C1 segment of cervical spinal cord (tissue), 14 donors: Measurements from ENCODE around the gene COL21A1.

Experiments
- DNase-seq, 14 donors: peaks; one replicate each; lab custom pipeline; 2025; lab: John Stamatoyannopoulos, UW

Gene COL21A1

DNA sequence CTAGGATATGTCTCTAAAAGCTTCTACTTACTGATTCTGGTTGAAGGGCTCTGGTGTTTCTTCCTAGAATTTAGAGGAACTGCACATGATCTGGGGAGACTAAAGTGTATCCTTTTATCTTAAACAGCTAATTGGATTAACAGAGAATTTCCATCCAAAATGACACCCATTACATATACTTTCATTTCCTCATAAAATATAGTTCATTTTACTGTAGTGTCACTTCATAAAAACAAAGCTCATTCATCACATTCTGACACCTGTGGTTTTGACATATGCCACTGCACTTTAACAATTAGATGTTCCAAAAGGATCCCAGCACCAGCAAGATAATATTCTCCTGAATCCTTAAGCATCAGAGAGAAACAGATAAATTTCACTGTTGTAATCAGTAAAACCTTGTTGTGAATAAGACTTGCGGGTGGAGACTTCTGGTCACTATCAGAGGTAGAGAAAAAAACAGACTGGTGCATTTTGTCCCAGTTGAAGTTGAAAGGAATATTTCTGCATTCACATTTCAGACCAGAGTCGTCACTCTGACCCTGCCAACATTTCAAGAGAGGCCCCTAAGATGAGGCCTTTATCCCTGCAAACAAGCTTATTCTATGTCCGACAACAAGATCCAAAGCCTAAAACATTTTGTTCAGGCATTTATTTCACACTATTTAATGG lies 196.7 kb downstream of the COL21A1 start:
- DNase-seq: no peak

DNA sequence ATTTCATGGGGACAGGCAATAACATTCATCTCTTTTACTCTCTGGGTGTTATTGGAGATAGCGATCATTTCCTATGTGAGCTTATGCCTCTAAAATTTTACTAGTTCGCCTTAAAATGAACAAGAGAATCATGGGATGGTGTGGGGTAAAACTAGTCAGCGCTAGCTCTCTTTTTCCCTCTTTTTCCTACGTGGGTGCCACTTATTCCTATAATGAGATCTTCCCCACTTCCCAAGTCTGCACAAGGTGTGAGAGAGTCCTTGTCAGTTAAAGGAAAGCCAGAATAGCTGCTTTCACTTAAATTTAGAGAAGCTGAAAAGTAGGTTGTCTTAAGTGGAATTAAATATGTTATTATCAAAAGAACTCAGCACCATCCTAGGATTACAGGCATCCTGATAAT lies 198.8 kb downstream of the COL21A1 start:
- no peak for DNase-seq

DNA sequence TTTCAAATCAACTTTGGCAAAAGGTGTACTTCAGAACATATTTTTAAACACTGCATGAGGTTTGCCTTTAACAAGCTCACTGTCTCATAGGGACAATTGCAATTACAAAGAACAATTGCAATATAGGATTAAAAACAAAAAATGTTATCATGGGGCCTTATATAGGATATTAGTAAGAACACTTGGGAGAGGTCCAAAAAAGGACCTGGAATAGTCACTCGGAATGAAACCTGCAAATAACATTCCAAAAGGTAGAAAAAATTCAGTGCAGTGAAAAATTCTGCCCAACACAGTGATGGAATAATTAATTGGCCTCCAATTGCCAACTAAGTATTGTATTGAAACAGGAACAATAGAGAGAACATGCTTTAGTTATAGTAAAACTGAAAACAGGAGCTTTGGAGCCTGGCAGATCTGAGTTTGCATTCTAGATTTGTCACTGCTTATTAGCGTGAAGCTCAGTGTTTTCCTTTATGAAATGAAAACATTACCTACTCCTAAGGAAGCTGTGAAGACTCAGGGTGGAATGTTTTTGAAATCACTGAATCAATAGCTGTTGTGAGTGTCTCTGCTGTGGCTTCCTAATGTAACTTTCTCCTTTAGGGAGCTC lies 199.3 kb downstream of the COL21A1 start:
- DNase-seq: no peak

DNA sequence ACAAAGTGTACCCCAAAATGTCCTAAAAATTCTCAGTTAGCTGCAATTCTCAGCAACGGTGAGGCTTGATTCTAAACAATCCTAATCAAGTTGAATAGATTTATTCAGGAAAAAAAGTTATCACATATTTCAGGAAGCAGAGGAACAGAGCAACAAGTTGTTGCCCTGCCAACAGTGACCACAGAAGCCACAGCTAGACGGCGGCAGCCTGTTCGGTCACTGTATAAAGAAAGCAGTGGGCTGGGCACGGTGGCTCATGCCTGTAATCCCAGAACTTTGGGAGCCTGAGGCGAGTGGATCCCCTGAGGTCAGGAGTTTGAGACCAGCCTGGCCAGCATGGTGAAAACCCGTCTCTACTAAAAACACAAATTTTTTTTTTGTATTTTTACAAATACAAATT lies 200.8 kb downstream of the COL21A1 start:
- DNase-seq: no peak

DNA sequence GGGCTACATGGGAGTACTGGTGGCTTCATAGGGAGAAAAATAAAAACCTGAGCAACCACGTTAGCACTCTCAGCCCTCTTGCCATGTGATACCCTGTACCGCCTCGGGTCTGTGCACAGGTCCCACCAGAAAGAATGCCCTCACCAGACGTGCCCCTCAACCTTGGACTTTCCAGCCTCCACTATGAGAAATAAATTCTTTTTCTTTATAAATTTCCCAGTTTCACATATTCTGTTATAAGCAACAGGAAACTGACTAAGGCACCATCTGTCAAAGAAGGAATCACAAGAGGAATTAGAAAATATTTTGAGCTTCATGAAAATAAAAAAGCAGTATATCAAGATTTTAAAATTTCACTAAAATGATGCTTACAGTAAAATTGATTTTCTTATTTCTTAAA lies 203.6 kb downstream of the COL21A1 start:
- DNase-seq: no peak

DNA sequence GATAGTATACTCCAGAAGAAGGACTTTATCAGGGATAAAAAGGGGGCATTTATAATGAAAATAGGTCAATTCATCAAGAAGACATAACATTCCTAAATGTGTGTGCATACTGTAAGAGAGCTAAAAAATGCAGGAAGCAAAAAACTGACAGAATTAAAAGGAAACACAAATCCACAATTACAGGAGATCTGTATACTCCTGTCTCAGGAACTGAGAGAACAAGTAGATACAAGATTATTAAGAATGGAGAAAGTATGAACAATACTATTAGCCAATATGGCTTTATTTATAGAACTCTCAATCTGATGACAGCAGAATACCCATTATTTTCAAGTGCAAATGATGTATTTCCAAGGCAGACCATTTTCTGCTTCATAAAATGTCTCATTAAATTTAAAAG lies 204.3 kb downstream of the COL21A1 start:
- DNase-seq: no peak

DNA sequence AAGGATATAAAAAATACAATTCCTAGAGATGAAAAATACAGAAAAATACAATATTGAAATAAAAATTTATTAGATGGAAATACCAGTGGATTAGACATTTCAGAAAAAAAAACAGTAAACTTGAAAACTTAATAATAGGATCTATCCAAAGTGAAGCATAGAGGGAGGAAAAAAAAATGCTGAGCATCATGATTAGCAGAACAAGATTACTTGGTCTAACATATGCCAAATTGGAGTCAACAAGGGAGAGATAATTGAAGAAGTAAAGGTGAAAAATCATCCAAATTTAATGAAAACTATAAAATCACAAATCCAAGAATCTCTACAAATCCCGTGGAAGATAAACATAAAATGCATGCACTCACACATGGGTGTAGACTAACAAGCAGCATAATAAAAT lies 205.8 kb downstream of the COL21A1 start:
- no peak for DNase-seq

DNA sequence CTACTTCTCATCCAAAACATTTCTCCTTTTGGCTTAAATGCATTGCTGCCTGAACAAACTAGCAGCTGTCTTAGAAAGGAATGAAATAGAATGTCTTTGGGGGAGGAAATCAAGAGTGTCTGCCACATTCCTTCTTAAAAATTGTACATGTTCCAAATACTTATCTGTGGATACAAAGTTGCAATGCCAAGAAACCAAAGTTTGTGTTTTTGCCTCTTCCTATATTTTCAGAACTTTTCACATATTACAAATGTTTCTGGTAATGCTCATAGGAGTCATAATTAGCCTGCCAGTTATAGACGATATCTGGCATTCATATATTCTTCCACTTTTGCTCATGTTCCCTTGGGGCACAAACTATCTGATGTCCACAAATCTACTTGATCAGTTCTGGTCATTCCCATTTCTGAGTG lies 206.5 kb downstream of the COL21A1 start:
- no peak for DNase-seq

DNA sequence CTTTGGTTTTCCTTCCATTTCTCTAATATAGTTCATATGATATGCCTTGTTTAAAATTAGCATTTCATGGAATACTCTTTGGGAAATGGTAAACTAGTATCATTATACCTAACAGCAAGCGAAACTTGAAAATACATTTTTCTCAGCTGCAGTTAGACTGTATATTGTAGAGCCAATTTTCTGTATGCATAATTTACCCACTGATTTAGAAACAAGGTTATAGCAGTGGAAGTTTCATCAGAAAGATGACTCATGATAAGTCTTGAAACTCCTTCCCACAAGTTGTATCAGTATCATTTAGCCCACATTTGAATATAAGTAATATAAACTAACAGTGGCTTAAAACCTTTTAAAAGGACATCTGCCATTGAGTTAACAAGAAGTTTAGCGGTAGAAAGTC lies 207.2 kb downstream of the COL21A1 start:
- no peak for DNase-seq

DNA sequence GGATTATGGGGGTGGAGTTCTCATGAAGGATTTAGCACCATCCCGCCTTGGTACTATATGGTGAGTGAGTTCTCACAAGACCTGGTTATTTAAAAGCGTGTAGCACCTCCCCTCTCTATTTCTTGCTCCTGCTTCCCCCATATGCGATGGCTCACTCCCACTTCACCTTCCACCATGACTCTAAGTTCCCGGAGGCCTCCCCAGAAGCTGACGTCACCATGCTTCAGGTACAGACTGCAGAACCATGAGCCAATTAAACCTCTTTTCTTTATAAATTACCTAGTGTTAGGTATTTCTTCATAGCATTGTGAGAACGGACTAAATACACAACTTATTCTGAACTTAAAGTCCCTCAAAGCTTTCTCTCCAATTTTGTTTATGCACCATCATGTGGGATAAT lies 208.6 kb downstream of the COL21A1 start:
- no peak for DNase-seq

DNA sequence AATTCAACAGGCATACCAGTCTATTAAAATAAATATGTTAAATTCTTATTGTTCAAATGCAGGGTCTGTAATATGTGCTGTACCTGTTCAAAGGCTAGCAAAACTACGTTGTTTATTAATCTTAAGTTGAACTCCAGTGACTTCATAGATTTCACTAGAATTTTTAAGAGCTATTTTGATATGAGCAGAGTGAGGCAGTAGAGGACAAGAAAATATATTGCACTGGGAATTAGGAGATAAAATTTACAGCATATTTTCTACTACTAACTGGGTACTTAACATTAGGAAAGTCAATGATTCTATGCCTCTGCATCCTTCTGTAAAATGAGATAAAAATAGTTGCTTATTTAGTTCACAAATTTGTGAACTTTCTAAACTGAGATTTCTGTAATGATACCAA lies 209.8 kb downstream of the COL21A1 start:
- DNase-seq: no peak

DNA sequence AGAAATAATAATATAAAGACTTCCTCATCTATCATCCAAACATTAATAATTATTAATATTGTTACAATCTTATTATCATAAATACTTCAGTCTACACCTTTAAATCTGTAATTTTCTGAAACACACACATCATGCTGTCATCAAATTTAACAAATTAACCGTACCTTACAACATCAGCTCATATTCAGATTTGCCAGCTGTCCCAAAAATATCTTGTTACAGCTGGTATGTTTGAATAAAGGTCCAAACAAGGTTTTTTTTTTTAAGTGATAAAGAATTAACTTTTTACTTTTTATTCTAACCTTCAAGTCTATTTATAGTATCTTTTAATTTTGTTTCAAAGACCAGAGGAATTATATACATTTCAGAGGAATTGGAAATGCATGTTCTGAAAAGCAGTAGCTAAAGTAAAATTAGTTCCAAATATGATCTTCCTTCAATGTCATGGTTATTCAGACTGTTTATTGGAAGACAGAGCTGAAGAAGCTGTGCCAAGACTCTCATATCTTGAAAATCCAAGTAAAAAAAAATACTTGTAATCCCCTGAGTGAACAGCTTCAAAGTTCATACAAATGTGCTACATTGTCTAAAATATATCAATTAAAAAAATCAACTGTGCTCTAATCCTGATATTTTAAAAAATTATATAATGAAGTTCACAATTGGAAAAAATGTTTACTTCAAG lies 210.3 kb downstream of the COL21A1 start:
- DNase-seq: no peak

DNA sequence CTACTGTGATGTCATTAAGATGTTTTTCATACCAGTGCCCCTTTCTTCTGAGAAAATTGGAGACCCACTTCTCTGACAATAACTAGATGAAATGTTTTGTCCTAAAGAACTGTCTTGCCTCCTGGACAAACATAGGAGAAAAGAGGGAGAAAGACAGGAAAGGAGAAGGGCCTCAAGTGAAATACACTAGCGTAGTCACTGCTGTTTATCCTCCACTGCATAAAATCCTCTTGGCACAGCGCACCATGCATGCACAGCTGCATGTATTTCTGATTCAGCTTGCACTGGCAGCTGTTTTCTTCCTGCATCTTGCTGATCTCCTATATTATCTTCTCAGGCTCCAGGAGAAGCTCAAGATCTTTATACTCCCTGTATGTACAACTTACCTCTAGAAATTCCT lies 214.0 kb downstream of the COL21A1 start:
- no peak for DNase-seq

DNA sequence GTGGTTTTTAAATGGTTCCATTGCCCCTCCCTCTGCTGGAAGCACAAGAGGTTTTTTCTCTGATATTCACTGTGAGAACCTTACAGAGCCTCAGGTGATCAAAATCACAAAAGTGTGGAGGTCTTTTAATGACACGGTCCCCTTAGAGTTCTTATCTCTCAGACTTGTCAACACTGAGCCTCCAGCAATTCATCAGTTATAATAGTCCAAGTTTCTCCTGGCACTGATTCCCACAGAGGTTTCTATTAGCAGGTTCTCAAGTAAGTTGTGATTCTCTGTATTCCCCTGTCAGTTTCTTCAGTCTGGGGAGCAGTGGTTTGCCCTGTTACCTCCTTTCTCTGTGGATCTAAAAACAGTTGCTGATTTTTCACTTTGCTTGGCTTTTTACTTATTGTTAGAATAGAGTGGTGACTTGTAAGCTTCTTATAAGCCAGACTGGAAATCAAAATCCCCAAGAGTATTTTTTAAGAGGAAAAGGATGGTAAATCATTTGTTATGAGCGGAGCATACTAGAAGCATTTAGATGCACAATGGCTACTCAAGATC lies 214.6 kb downstream of the COL21A1 start:
- no peak for DNase-seq

DNA sequence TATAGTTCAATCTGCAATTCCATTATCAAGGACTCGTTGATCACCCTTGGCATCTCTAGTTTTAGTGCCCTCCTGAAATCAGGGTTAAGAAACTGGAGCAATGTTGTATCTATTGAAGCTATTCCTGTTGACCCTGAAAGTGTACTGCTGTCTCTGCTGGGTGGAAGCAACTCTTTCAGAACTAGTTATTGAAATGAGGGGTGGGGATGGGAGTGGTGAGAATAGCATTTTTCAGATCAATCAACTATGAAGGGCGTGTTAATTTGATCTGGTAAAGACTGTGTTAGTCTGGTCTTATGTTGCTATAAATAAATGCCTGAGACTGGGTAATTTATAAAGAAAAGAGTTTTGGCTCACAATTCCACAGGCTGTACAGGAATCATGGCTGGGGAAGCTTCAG lies 219.5 kb downstream of the COL21A1 start:
- DNase-seq: no peak

DNA sequence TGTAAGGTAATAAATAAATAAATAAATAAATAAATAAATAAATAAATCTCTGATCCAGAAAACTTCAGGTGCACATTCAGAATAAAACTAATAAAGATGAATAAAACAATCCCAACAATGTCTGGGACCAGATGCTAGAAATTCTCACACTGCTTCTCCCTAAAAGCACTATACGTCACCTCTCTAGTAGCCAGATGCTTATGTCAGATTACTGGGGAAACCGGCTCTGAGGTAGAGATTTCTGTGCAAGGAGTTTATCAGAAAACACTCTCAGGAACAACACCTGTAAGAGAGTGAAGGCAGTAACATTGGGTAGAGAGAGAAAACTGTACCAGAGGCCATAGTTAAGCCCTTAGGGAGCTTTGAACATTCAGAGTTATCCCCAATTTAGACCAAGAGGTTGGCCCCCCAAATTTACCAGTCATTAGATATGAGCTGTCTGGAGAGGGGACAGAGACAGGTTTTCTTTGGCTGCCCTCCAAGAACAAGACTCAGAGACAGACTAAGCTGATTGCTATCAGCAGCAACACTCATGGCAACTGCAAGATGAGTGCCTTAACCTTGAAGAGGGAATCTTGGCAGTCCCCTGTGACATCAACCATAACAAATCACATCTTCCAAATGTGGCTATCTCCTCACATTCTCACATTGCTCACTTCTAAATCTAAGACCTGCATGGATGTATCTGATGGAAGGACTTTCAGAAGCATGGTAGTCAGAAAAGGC lies 220.8 kb downstream of the COL21A1 start:
- DNase-seq: no peak

DNA sequence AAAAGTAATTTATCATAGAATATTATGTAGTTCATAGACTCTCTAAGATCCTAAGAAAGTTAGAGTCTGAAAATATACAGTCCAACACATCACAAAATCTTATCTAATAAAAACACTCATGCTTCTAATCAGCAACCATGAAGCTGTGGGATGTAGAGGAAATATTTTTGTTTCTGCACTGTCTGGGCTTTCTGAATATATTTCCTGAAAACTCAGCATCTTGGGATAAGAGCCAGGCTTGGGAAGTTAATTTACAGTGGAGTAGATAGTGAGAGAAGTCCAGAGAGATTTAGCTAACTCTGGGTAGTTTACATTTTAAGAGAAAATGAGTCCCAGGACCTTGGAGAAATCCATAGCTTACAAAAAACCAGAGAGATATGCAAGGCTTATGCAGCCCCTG lies 221.6 kb downstream of the COL21A1 start:
- DNase-seq: no peak

DNA sequence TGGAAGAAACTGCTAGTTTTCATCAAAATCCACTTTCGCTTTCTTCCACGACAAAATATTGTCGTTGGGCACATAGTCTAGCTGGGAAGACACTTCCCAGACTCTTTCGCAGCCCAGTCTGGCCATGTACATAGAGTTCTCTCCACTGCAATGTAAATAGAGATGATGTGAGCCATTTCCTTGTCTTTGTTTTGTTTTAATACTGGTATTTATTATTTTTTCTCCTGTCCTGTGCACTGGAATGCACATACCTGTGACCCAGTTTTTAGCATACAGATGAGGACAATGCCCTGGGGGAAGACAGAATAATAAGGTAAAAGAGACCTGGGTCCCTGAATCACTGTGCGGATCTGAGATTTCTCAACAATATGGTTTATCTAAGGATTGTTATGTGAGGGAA lies 222.4 kb downstream of the COL21A1 start:
- no peak for DNase-seq

DNA sequence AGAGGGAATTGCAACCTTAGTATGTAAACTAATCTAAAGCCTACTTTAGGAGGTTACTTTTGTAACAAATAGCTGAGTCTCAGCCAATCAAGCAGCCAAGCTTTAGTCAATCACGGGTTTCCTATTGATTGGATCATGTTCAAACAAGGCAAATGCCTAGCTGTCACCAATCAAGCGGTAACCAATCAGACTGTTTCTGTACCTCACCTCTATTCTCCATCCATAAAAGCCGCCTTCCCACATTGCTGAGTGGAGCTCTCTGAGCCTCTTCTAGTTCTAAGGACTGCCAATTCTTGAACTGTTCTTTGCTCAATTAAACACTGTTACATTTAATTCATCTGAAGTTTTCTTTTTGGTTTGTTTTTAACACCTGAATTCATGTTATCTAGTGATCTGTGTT lies 223.6 kb downstream of the COL21A1 start:
- no peak for DNase-seq

DNA sequence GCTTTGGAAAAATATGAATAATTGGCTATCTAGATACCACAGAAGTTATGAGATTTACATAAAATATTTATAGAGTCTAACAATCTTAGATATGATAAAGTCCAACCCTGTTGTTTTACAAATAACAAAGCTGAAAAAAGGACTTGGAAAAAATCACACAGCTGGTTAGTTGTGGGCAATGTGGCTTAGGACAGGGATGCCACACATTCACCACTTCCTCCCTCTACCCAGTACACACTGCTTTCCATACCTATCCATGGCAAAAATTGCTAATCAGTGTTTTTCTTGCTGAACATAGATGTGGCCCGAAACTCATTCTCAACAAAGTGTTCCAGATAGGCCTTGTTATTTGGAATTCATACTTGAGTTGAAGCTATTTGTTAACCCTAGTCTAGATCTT lies 224.7 kb downstream of the COL21A1 start:
- no peak for DNase-seq

DNA sequence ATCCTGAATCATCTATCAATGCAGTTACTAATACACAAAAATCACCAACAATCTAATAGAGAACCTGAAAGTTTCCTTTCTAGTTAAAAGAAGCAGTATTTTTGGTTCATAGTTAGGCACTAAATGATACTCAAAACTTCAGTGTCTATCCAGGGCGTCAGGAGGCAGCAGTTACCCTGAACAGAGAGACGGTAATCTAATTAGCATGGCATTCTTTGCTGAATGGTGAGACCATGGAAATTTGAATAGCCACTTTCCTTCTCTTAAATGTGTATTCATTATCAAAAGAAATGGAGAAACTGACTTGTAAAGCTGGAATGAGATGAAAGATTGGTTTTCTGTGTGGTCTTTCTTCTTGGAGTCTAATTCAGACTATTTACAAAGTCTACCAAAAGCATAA lies 225.4 kb downstream of the COL21A1 start:
- DNase-seq: no peak

DNA sequence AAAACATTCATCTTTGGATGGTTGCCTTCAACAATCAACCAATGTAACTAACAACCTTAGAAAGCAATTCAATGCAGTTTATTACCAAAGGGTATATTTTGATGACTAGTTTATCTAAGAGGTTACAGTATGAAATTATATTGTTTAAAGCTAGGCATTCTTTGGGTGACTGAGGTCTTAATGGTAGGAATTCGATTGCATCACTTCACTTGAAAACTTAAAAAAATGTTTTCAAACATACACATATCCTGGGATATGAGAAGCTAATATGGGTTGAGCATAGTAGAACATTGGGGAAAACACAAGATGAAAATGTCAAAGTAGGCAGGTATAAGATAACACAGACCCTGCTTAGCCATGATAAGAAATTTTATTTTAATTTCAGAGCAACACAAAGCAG lies 227.4 kb downstream of the COL21A1 start:
- DNase-seq: no peak
